ENCODE data around the gene LYRM4.

DNA sequence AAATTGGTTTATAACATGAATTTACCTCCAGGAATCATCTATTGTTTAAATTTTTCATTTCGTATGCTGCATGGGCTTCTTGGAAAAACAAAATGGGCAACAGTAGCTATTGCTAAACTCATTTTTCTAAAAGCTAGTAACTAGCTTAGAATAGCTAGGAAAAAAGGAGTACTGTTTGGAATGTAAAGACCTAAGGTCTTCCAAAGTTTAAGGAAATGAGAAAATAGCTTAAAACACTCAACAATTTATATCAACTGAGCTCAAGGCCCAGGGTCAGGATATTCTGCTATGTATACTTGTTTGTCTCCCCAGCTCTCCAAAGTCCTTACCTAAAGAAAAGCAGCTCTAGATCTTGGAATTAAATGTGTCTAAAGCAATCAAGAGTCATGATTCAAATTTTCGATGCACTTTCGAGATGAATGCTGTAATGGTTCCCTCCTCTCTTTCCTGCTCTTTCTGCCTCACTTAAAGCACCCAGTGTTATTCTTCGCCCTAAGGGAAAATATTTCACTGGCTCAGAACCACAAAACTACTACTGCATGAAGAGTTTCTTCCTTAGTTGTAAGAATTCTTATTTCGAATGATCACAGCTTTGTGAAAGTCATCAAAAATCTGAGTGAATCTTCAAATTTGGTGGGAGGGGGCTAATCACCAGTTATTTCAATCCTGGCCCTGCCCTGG lies 41.6 kb downstream of the LYRM4 start:
- TF ChIP-seq, protein P1, sequence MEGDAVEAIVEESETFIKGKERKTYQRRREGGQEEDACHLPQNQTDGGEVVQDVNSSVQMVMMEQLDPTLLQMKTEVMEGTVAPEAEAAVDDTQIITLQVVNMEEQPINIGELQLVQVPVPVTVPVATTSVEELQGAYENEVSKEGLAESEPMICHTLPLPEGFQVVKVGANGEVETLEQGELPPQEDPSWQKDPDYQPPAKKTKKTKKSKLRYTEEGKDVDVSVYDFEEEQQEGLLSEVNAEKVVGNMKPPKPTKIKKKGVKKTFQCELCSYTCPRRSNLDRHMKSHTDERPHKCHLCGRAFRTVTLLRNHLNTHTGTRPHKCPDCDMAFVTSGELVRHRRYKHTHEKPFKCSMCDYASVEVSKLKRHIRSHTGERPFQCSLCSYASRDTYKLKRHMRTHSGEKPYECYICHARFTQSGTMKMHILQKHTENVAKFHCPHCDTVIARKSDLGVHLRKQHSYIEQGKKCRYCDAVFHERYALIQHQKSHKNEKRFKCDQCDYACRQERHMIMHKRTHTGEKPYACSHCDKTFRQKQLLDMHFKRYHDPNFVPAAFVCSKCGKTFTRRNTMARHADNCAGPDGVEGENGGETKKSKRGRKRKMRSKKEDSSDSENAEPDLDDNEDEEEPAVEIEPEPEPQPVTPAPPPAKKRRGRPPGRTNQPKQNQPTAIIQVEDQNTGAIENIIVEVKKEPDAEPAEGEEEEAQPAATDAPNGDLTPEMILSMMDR (IDR thresholded peaks at IDR 0.05), result no peak
- TF ChIP-seq POLR2A (IDR thresholded peaks at IDR 0.05; ENCODE audit: low read depth), result no peak

All from esophagus muscularis mucosa (tissue), 3 donors.